Fibroblast of lung (primary cell): ENCODE results near the gene STK4.

Source experiments
- EZH2 ChIP-seq: IDR thresholded peaks from 2 replicates; pipeline ENCODE4 v1.5.1; 2012; ENCODE audit warnings: low read length, control low read depth, mild to moderate bottlenecking; ENCODE audit errors: missing control alignments
- TF ChIP-seq, protein P1 (sequence below), 2 donors: IDR thresholded peaks in 1 of 2; conservative IDR thresholded peaks in 1 of 2; 1 replicate in 1 of 2; 2 replicates in 1 of 2; pipeline ENCODE4 v1.5.1; 2011 to 2012; ENCODE audit warnings: low read length in 2 of 2, control low read depth in 1 of 2, inconsistent platforms in 1 of 2, low read depth in 1 of 2, mild to moderate bottlenecking in 1 of 2

DNA sequence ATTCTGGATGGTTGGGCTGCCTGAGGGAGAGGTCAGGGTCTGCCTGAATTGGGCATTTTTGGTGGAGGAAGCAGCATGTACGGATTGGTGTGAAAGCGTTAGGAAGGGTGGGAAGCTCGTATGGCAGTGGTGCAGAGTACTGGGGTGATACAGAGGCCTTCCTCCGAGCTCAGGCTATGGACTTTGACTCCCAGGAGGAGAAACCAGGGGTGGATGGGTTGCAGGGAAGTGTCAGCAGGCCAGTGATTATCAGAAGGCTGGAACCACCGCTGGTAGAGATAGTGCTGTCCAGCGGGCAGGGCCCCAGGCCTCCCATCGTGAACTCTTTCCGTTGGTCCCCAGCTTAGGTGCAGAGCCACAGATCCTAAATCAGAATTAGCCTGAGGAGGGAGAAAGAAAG is 143.3 kb downstream of the STK4 start:
- TF ChIP-seq, protein P1, sequence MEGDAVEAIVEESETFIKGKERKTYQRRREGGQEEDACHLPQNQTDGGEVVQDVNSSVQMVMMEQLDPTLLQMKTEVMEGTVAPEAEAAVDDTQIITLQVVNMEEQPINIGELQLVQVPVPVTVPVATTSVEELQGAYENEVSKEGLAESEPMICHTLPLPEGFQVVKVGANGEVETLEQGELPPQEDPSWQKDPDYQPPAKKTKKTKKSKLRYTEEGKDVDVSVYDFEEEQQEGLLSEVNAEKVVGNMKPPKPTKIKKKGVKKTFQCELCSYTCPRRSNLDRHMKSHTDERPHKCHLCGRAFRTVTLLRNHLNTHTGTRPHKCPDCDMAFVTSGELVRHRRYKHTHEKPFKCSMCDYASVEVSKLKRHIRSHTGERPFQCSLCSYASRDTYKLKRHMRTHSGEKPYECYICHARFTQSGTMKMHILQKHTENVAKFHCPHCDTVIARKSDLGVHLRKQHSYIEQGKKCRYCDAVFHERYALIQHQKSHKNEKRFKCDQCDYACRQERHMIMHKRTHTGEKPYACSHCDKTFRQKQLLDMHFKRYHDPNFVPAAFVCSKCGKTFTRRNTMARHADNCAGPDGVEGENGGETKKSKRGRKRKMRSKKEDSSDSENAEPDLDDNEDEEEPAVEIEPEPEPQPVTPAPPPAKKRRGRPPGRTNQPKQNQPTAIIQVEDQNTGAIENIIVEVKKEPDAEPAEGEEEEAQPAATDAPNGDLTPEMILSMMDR (conservative IDR thresholded peaks at IDR 0.05 in 1 of 2, IDR thresholded peaks at IDR 0.05 in 1 of 2; ENCODE audit: low read depth in 1 of 2, low read length in 2 of 2), result no peak
- TF ChIP-seq EZH2, result no peak
